DMS53 treated with DMSO at 0.1 percent for 48 hours (cell line): ENCODE results near the gene IFNL3.

Experiments
- DNase-seq: peaks from one replicate; lab custom pipeline; 2025; ENCODE audit not compliant: unreplicated experiment; lab: John Stamatoyannopoulos, UW

Gene IFNL3

DNA sequence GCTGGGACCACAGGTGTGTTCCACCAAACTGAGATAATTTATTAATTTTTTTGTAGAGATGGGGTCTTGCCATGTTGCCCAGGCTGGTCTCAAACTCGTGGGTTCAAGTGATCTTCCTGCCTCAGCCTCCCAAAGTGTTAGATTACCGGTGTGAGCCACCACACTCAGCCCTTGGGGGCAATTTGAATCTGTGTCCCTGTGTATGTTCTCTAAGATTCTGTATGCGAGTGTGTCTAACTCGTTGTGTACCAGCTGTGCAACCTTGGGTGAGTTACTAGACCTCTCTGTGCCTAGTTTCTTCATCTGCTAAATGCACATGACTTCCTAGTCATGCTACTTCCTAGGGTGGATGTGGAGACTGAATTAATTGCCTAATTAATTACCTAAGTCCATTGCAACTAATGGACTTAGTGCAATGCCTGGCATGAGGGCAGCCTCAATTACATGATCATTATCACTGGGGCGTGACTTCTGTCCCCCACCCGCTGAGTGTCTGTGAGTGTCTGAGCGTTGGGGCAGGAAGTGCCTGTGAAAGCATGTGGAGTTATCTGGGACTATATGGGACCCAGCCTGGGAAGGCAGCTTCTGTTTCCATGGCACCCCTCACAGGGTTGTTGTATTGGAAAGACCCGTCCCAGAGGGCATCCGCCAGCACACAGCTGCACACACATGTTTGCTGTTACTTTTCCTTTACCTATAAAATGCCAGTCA lies 49.8 kb downstream of the IFNL3 start:
- DNase-seq: no peak

DNA sequence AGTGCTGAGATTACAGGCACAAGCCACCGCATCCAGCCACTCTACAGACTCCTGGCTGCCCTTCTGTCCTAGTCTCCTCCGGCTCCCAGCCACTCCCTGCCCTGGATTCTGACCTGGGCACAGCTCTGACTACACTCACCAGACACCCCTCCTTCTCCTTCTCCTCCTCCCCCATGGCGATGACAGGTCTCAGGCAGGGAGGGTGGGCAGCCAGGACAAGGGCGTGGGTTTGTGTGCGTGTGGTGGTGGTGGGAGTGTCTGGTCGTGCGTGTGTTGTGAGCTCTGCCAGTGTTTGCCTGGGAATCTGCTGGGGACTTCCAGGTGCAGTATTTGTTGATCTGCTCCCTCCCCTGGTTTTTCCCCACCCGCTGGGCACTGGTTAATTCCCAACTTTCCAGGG lies 51.0 kb downstream of the IFNL3 start:
- no peak for DNase-seq
